Measurements from ENCODE around the gene LPA.

GRCh38 chr6:160662842-160663241 lies 1.2 kb downstream of the LPA start:
- TF ChIP-seq PATZ1 (CRISPR knock-in tag; IDR thresholded peaks at IDR 0.05; ENCODE audit: borderline replicate concordance), result no peak
- TF ChIP-seq CREB5 (CRISPR knock-in tag; IDR thresholded peaks at IDR 0.05; ENCODE audit: low read depth), result no peak
